SK-N-SH (cell line): ENCODE results near the gene VRTN. TPM values are rescaled to one million over a fixed set of nuclear protein-coding genes. Genes with fewer than 3 reads are reported as not detected.

Experiments
- CTCF ChIA-PET: fragments of 300-600, 350-600 bp; formaldehyde crosslinking; extraction: SDS; loops from one replicate; lab custom pipeline; 2021; lab: Yijun Ruan, JAX
- POLR2A ChIA-PET: fragments of 350-600 bp; sonication (Branson Sonifier 250); formaldehyde crosslinking; extraction: SDS; loops from one replicate; lab custom pipeline; 2020; ENCODE audit warnings: antibody characterized with exemption, inconsistent platforms; lab: Yijun Ruan, JAX
- DNase-seq: peaks from one replicate; pipeline ENCODE4 v3.0.0; 2012
- H2AFZ ChIP-seq: fragments of 200-600 bp; sonication (generic); 2 replicates; pipeline ENCODE4 v1.8.1; 2016; ENCODE audit warnings: antibody characterized with exemption, mild to moderate bottlenecking, low read depth
- H3F3A ChIP-seq: fragments of 200-600 bp; sonication (generic); replicated peaks from 2 replicates; pipeline ENCODE3; 2016; ENCODE audit warnings: antibody characterized with exemption, mild to moderate bottlenecking; ENCODE audit not compliant: insufficient read depth
- H3K27ac ChIP-seq, 2 experiments: fragments of 200-500 bp in 1 of 2; fragments of 200-600 bp in 1 of 2; sonication (Bioruptor generic) in 1 of 2; sonication (generic), shearing (Covaris generic) in 1 of 2; 2 replicates each; pipeline versions ENCODE4 v1.5.1 to v1.6.1; 2014 to 2016; ENCODE audit warnings: low read depth in 2 of 2, inconsistent platforms in 1 of 2, low read length in 1 of 2, mild to moderate bottlenecking in 1 of 2, mixed read lengths in 1 of 2
- H3K27me3 ChIP-seq: fragments of 200-600 bp; sonication (generic), shearing (Covaris generic); 2 replicates; pipeline ENCODE4 v1.6.1; 2016; ENCODE audit warnings: mixed run types; ENCODE audit not compliant: insufficient read depth
- H3K36me3 ChIP-seq, 2 experiments: fragments of 200-500 bp in 1 of 2; fragments of 200-600 bp in 1 of 2; sonication (Bioruptor generic) in 1 of 2; sonication (generic) in 1 of 2; replicated peaks in 1 of 2; 2 replicates each; pipeline versions ENCODE3 to v1.5.1; 2014 to 2016; ENCODE audit warnings: low read length in 1 of 2, mild to moderate bottlenecking in 1 of 2; ENCODE audit not compliant: insufficient read depth in 2 of 2, control insufficient read depth in 1 of 2
- H3K4me1 ChIP-seq, 2 experiments: fragments of 200-500 bp in 1 of 2; fragments of 200-600 bp in 1 of 2; sonication (Bioruptor generic) in 1 of 2; sonication (generic), shearing (Covaris generic) in 1 of 2; 2 replicates each; pipeline versions ENCODE4 v1.5.1 to v1.6.1; 2014 to 2016; ENCODE audit warnings: low read depth in 1 of 2, low read length in 1 of 2, mixed run types in 1 of 2; ENCODE audit not compliant: insufficient read depth in 2 of 2, control insufficient read depth in 1 of 2
- H3K4me2 ChIP-seq: fragments of 200-600 bp; sonication (generic), shearing (Covaris generic); 2 replicates; pipeline ENCODE4 v1.6.1; 2017; ENCODE audit warnings: mixed run types
- H3K4me3 ChIP-seq, 2 experiments: fragments of 200-500 bp in 1 of 2; fragments of 200-600 bp in 1 of 2; sonication (Bioruptor generic) in 1 of 2; sonication (generic), shearing (Covaris generic) in 1 of 2; 2 replicates each; pipeline versions ENCODE4 v1.5.1 to v1.8.1; 2014 to 2016; ENCODE audit warnings: low read depth in 2 of 2, inconsistent platforms in 1 of 2, low read length in 1 of 2, mild to moderate bottlenecking in 1 of 2, mixed read lengths in 1 of 2, moderate library complexity in 1 of 2
- H3K79me2 ChIP-seq: fragments of 200-600 bp; sonication (generic); 2 replicates; pipeline ENCODE4 v1.8.1; 2017; ENCODE audit warnings: mild to moderate bottlenecking; ENCODE audit not compliant: insufficient read depth
- H3K9ac ChIP-seq: fragments of 200-600 bp; sonication (generic); 2 replicates; pipeline ENCODE4 v1.6.1; 2017; ENCODE audit warnings: mixed run types
- H3K9me2 ChIP-seq: fragments of 200-600 bp; sonication (generic); 2 replicates; pipeline ENCODE4 v1.6.1; 2017; ENCODE audit warnings: mixed run types
- H3K9me3 ChIP-seq: fragments of 200-600 bp; sonication (generic); 2 replicates; pipeline ENCODE4 v1.6.1; 2017; ENCODE audit warnings: mixed run types, mild to moderate bottlenecking, moderate library complexity
- H4K20me1 ChIP-seq: fragments of 200-600 bp; sonication (generic); 2 replicates; pipeline ENCODE4 v1.6.1; 2017; ENCODE audit warnings: mild to moderate bottlenecking, mixed run types; ENCODE audit not compliant: insufficient read depth
- ELF1 ChIP-seq: IDR thresholded peaks from 2 replicates; pipeline ENCODE4 v1.4.0; 2012
- EP300 ChIP-seq, 2 experiments: IDR thresholded peaks; 2 replicates each; pipeline versions ENCODE4 v1.4.0 to v1.6.1; 2012; ENCODE audit warnings: borderline replicate concordance in 1 of 2, low read depth in 1 of 2, low read length in 1 of 2
- FOXJ3 ChIP-seq: sonication (generic); formaldehyde crosslinking; IDR thresholded peaks from 2 replicates; pipeline ENCODE4 v1.5.1; 2020; ENCODE audit warnings: mild to moderate bottlenecking, missing genetic modification reagents
- GABPA ChIP-seq: IDR thresholded peaks from 2 replicates; pipeline ENCODE4 v1.4.0; 2012; ENCODE audit warnings: low read depth, mild to moderate bottlenecking
- GATA2 ChIP-seq: sonication (generic); formaldehyde crosslinking; IDR thresholded peaks from 2 replicates; pipeline ENCODE4 v1.5.0; 2020; ENCODE audit warnings: mild to moderate bottlenecking, missing genetic modification reagents
- NFIC ChIP-seq: IDR thresholded peaks from 2 replicates; pipeline ENCODE4 v1.4.0; 2012; ENCODE audit warnings: borderline replicate concordance
- POLR2AphosphoS5 ChIP-seq: IDR thresholded peaks from 2 replicates; pipeline ENCODE4 v1.6.1; 2012; ENCODE audit warnings: low read depth, low read length
- RAD21 ChIP-seq: IDR thresholded peaks from 2 replicates; pipeline ENCODE4 v1.6.1; 2012; ENCODE audit warnings: mild to moderate bottlenecking, low read length
- RXRA ChIP-seq: IDR thresholded peaks from 2 replicates; pipeline ENCODE4 v1.4.0; 2012; ENCODE audit warnings: low read depth, mild to moderate bottlenecking, borderline replicate concordance
- SIN3A ChIP-seq: IDR thresholded peaks from 2 replicates; pipeline ENCODE4 v1.6.1; 2012; ENCODE audit warnings: low read depth, mild to moderate bottlenecking, low read length, moderate library complexity, borderline replicate concordance
- YY1 ChIP-seq: IDR thresholded peaks from 2 replicates; pipeline ENCODE4 v1.4.0; 2012; ENCODE audit warnings: low read depth, mild to moderate bottlenecking
- ZBTB33 ChIP-seq: IDR thresholded peaks from 2 replicates; pipeline ENCODE4 v1.4.0; 2012; ENCODE audit warnings: low read depth, borderline replicate concordance
- WGBS: methylation state at CpG from one replicate; pipeline ENCODE4 v1.1.6; 2017; ENCODE audit warnings: low lambda C conversion rate; 5-methylcytosine and 5-hydroxymethylcytosine counted together
- polyA plus RNA-seq, 3 experiments: library from polyadenylated mRNA; depleted of rRNA; stranded (reverse); fragments of >200 nt; gene quantifications; 2 replicates each; pipeline ENCODE4 v1.2.3, GENCODE V29; 2012
- TF ChIP-seq, protein P1 (sequence below): fragments of 150-350 bp; IDR thresholded peaks from 2 replicates; pipeline ENCODE4 v1.6.1; 2017; ENCODE audit warnings: antibody characterized with exemption, low read length, low read depth, borderline replicate concordance
- TF ChIP-seq, protein P2 (sequence below): fragments of 200-600 bp; sonication (generic); IDR thresholded peaks from 2 replicates; pipeline ENCODE4 v1.6.1; 2017; ENCODE audit warnings: antibody characterized with exemption, mild to moderate bottlenecking, moderate library complexity
- TF ChIP-seq, protein P3 (sequence below): IDR thresholded peaks from 2 replicates; pipeline ENCODE4; 2012
- TF ChIP-seq, protein P4 (sequence below): IDR thresholded peaks from 2 replicates; pipeline ENCODE4 v1.6.1; 2012; ENCODE audit warnings: mild to moderate bottlenecking, low read depth, low read length, moderate library complexity

The VRTN gene
- polyA plus RNA-seq, 1 of the 3 experiments (the other 2 are of a cell fraction): not detected

DNA sequence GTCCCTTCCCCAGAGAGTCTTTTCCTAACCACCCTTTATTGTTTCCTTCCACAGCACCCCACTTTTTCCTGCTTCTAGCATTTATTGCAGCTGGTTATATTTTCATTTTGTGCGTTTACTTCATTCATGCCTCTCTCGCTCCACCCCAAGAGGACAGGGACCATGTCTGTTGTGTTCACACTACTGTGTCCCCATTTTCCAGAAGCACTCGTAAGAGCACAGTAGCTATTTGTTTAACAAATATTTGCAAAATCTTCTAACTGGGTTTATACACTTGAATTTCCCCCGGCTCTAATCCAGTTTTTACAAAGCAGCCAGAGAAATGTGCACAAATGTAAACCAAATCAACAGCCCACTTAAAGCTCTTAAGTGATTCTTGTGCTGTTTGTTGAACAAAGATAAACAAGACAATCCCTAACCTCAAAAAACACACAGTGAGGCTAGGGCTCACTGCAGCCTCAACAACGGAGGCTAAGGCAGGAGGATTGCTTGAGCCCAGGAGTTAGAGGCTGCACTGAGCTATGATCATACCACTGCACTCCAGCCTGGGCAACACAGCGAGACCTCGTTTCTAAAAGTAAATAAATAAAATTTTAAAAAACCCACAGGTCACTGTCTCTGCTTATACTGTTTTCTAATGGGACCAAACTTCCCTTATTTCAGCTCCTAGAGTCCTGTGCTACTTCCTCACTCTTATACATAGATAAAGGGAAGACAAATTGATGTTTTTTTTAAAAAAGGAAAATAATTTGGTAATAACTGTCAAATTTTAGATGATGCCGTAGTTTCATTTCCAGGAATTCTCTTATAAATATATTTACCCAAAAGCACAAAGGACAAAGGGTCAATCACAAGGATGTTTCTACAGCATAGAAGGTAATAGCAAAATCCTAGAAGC, 38.9 kb upstream of the VRTN start:
- Histone ChIP-seq H3K9me2 (no peaks in the 10 kb centered on the region), H3K27ac (no peak overlapping the region), H3K79me2 (no peaks in the 10 kb centered on the region), H3K4me2 (no peak overlapping the region), H3K4me1 (no peaks in the 10 kb centered on the region), H2AFZ (no peak overlapping the region), H3K4me3 (no peak overlapping the region), H3K36me3 (no peaks in the 10 kb centered on the region), H3K9me3 (no peaks in the 10 kb centered on the region), H3K9ac (no peak overlapping the region), H4K20me1 (no peaks in the 10 kb centered on the region), H3F3A (no peaks in the 10 kb centered on the region), H3K27me3 (no peaks in the 10 kb centered on the region; the same call in 1 of the 2 replicates)
- 71% methylated on average over 8 of the region's 8 CpGs for WGBS
- POLR2A ChIA-PET: no interaction called here
- TF ChIP-seq GATA2 (CRISPR knock-in tag) (no peak), ELF1 (no peak), SIN3A (no peak), RAD21 (no peak), FOXJ3 (CRISPR knock-in tag) (no peak)
- TF ChIP-seq, protein P1, sequence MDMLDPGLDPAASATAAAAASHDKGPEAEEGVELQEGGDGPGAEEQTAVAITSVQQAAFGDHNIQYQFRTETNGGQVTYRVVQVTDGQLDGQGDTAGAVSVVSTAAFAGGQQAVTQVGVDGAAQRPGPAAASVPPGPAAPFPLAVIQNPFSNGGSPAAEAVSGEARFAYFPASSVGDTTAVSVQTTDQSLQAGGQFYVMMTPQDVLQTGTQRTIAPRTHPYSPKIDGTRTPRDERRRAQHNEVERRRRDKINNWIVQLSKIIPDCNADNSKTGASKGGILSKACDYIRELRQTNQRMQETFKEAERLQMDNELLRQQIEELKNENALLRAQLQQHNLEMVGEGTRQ: no peak
- DNase-seq: no peak
- CTCF ChIA-PET: interaction anchor here (0.6 to 1.0 kb wide), 4 partner anchors 12 to 484 kb away, joined by 3 to 7 read pairs (median 3); no protein-coding TSS in a partner anchor

DNA sequence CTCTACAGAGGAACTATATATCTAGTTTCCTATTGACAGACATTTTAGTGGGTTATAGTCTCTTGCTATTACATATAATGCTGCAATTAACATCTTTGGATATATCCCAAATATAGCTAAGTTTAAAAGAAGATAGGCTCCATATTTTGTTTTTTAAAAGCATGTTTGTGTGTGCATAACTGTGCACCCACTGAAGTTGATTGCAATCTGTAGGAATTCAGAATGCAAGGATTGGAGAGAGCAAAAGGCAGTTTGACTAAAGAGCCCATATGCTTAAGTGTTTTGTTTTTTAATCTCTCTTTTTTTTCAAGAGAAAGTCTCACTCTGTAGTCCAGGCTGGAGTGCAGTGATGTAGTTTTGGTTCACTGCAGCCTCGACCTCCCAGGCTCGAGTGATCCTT, 36.1 kb upstream of the VRTN start:
- Histone ChIP-seq H3K4me1 (no peaks in the 10 kb centered on the region), H3K27me3 (no peaks in the 10 kb centered on the region; the same call in 1 of the 2 replicates), H2AFZ (no peak overlapping the region), H3K4me3 (no peak overlapping the region), H3K36me3 (no peaks in the 10 kb centered on the region), H3K9me3 (no peaks in the 10 kb centered on the region), H4K20me1 (no peaks in the 10 kb centered on the region), H3K27ac (no peak overlapping the region), H3K4me2 (no peak overlapping the region), H3K79me2 (no peaks in the 10 kb centered on the region), H3F3A (no peaks in the 10 kb centered on the region), H3K9me2 (no peaks in the 10 kb centered on the region), H3K9ac (no peak overlapping the region)
- DNase-seq: no peak
- WGBS: 38% methylated on average over 2 of the region's 2 CpGs
- ChIA-PET POLR2A (interaction anchor here (0.7 kb wide), 1 partner anchor 171 kb away, joined by 3 read pairs; no protein-coding TSS in a partner anchor), CTCF (interaction anchor here (1.1 to 1.4 kb wide), 4 partner anchors 14 to 167 kb away, joined by 3 to 5 read pairs (median 4); no protein-coding TSS in a partner anchor)
- no peak for TF ChIP-seq YY1
- TF ChIP-seq FOXJ3 (CRISPR knock-in tag): no peak
- TF ChIP-seq EP300 (IDR thresholded peaks at IDR 0.05; ENCODE audit: borderline replicate concordance in 1 of 2, low read depth in 1 of 2, low read length in 1 of 2): no peak
- TF ChIP-seq POLR2AphosphoS5: no peak
- no peak for TF ChIP-seq RXRA
- TF ChIP-seq, protein P2, sequence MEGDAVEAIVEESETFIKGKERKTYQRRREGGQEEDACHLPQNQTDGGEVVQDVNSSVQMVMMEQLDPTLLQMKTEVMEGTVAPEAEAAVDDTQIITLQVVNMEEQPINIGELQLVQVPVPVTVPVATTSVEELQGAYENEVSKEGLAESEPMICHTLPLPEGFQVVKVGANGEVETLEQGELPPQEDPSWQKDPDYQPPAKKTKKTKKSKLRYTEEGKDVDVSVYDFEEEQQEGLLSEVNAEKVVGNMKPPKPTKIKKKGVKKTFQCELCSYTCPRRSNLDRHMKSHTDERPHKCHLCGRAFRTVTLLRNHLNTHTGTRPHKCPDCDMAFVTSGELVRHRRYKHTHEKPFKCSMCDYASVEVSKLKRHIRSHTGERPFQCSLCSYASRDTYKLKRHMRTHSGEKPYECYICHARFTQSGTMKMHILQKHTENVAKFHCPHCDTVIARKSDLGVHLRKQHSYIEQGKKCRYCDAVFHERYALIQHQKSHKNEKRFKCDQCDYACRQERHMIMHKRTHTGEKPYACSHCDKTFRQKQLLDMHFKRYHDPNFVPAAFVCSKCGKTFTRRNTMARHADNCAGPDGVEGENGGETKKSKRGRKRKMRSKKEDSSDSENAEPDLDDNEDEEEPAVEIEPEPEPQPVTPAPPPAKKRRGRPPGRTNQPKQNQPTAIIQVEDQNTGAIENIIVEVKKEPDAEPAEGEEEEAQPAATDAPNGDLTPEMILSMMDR: no peak
- TF ChIP-seq ZBTB33: no peak
- TF ChIP-seq, protein P3, sequence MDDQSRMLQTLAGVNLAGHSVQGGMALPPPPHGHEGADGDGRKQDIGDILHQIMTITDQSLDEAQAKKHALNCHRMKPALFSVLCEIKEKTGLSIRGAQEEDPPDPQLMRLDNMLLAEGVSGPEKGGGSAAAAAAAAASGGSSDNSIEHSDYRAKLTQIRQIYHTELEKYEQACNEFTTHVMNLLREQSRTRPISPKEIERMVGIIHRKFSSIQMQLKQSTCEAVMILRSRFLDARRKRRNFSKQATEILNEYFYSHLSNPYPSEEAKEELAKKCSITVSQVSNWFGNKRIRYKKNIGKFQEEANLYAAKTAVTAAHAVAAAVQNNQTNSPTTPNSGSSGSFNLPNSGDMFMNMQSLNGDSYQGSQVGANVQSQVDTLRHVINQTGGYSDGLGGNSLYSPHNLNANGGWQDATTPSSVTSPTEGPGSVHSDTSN: no peak
- TF ChIP-seq, protein P4, sequence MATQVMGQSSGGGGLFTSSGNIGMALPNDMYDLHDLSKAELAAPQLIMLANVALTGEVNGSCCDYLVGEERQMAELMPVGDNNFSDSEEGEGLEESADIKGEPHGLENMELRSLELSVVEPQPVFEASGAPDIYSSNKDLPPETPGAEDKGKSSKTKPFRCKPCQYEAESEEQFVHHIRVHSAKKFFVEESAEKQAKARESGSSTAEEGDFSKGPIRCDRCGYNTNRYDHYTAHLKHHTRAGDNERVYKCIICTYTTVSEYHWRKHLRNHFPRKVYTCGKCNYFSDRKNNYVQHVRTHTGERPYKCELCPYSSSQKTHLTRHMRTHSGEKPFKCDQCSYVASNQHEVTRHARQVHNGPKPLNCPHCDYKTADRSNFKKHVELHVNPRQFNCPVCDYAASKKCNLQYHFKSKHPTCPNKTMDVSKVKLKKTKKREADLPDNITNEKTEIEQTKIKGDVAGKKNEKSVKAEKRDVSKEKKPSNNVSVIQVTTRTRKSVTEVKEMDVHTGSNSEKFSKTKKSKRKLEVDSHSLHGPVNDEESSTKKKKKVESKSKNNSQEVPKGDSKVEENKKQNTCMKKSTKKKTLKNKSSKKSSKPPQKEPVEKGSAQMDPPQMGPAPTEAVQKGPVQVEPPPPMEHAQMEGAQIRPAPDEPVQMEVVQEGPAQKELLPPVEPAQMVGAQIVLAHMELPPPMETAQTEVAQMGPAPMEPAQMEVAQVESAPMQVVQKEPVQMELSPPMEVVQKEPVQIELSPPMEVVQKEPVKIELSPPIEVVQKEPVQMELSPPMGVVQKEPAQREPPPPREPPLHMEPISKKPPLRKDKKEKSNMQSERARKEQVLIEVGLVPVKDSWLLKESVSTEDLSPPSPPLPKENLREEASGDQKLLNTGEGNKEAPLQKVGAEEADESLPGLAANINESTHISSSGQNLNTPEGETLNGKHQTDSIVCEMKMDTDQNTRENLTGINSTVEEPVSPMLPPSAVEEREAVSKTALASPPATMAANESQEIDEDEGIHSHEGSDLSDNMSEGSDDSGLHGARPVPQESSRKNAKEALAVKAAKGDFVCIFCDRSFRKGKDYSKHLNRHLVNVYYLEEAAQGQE: no peak
- no peak for TF ChIP-seq GABPA
- no peak for TF ChIP-seq NFIC
- TF ChIP-seq ELF1: no peak
